Tibial artery (tissue), 4 donors: ENCODE data around the gene NAPA.

Experiments used
- DNase-seq, 2 donors: peaks; one replicate each; pipeline ENCODE4 v3.0.0-alpha.2; 2019
- H3K27ac ChIP-seq, 2 donors: fragments of 200-600 bp; sonication (generic) in 1 of 2; 1 replicate in 1 of 2; 2 replicates in 1 of 2; pipeline ENCODE4 v1.5.1; 2018 to 2019; ENCODE audit warnings: mild to moderate bottlenecking in 1 of 2
- H3K27me3 ChIP-seq, 2 donors: fragments of 200-600 bp; sonication (generic) in 1 of 2; one replicate each; pipeline versions ENCODE4 v1.5.1 to v1.6.0; 2016 to 2019
- H3K36me3 ChIP-seq, 3 donors: fragments of 200-600 bp; sonication (generic) in 2 of 3; one replicate each; pipeline ENCODE4 v1.5.1; 2016 to 2019; ENCODE audit warnings: mild to moderate bottlenecking in 2 of 3
- H3K4me1 ChIP-seq, 4 donors: fragments of 200-600 bp; sonication (generic) in 2 of 4; 1 replicate in 3 of 4; 2 replicates in 1 of 4; pipeline ENCODE4 v1.5.1; 2016 to 2019
- H3K4me3 ChIP-seq, 2 donors: fragments of 200-600 bp; sonication (generic) in 1 of 2; 1 replicate in 1 of 2; 2 replicates in 1 of 2; pipeline ENCODE4 v1.5.1; 2018 to 2019; ENCODE audit warnings: mild to moderate bottlenecking in 2 of 2
- H3K9me3 ChIP-seq, 3 donors: fragments of 200-600 bp; sonication (generic) in 1 of 3; one replicate each; pipeline ENCODE4 v1.5.1; 2016 to 2019
- intact Hi-C: fragments of 100-400 bp; cut with DNase I; formaldehyde crosslinking; loops from one replicate; pipeline ENCODE4 v1.15.0; 2023; ENCODE audit warnings: low total_unique reads
- TF ChIP-seq, protein P1 (sequence below), 2 experiments: fragments of 200-600 bp in 1 of 2; fragments of 450-650 bp in 1 of 2; IDR thresholded peaks; one replicate each; pipeline ENCODE4 v1.5.1; 2017 to 2019; ENCODE audit warnings: antibody characterized with exemption in 2 of 2, mild to moderate bottlenecking in 1 of 2, moderate library complexity in 1 of 2

The NAPA gene

DNA sequence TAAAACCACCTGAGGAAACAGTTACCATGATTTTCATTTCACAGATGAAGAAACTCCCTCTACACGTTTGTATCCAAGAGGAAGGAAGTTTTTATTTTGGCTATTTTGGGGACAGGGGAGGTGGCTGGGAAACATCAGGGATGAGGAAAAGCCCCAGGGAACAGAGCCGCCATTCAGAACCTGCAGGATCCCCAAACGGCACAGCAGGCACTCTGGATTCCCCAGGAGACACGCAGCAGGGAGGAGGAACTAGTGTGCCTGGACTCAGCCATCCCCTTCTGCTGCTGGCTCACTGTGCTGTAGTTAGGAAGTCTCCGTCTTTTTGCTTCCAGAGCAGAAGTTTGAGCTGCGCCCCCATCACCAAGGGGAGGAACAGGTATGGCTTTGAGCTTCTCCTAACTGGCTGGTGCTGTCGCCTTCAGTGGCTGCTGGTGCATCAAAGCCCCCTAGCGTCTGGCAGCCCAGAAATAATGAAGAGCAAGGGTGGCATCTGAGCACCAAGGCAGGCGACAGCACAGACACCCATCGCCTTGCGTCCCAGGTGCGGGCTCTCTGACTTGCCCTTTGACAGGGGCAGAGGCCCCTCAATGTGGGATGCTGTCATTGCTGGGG lies 4.2 kb downstream of the NAPA start:
- peak overlapping the region; percentile 86 to 97 for H3K27ac ChIP-seq
- no peaks in the 10 kb centered on the region for H3K27me3 ChIP-seq
- H3K9me3 ChIP-seq = no peaks in the 10 kb centered on the region
- peaks cover 14 to 83% (median 76%) of the 10 kb centered on the region in 4 donors for H3K4me1 ChIP-seq
- no peak for DNase-seq
- H3K36me3 ChIP-seq = peaks cover 0 to 10% (median 0%) of the 10 kb centered on the region in 3 donors
- TF ChIP-seq, protein P1, sequence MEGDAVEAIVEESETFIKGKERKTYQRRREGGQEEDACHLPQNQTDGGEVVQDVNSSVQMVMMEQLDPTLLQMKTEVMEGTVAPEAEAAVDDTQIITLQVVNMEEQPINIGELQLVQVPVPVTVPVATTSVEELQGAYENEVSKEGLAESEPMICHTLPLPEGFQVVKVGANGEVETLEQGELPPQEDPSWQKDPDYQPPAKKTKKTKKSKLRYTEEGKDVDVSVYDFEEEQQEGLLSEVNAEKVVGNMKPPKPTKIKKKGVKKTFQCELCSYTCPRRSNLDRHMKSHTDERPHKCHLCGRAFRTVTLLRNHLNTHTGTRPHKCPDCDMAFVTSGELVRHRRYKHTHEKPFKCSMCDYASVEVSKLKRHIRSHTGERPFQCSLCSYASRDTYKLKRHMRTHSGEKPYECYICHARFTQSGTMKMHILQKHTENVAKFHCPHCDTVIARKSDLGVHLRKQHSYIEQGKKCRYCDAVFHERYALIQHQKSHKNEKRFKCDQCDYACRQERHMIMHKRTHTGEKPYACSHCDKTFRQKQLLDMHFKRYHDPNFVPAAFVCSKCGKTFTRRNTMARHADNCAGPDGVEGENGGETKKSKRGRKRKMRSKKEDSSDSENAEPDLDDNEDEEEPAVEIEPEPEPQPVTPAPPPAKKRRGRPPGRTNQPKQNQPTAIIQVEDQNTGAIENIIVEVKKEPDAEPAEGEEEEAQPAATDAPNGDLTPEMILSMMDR (IDR thresholded peaks at IDR 0.05) = no peak
- intact Hi-C loops = loop anchor here (5.0 to 10.0 kb wide), 2 partner anchors 38 to 184 kb away; partner anchors contain the start of gene SLC8A2
- no peak overlapping the region for H3K4me3 ChIP-seq

DNA sequence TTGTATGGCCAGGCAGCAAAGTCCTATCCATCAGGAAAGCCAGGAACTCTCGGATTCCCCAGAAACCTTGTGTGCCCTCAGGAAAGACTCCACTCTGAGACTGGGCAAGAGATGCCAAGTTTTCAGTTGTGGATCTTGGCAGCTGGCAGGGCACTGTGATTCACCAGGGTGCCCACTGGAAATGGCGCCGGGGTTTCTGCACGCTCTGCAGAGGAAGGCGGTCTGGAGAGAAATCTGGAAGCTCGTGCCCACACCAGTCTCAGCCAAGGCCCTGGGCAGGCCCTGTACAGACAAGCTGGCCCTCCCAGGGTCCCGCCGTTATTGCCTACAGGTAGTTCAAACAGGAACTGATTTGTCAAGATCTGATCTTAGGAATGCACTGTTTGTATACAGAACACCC lies 4.9 kb downstream of the NAPA start:
- peaks cover 14 to 83% (median 76%) of the 10 kb centered on the region in 4 donors for H3K4me1 ChIP-seq
- peak; percentile 66 to 92 for DNase-seq
- H3K4me3 ChIP-seq = no peak overlapping the region
- intact Hi-C loops = loop anchor here (5.0 to 10.0 kb wide), 3 partner anchors 38 to 205 kb away; partner anchors contain the start of genes C5AR1 and SLC8A2
- peak overlapping the region; percentile 86 to 97 for H3K27ac ChIP-seq
- no peaks in the 10 kb centered on the region for H3K9me3 ChIP-seq
- H3K36me3 ChIP-seq = peaks cover 0 to 16% (median 0%) of the 10 kb centered on the region in 3 donors
- TF ChIP-seq, protein P1 (IDR thresholded peaks at IDR 0.05) = no peak
- no peaks in the 10 kb centered on the region for H3K27me3 ChIP-seq

DNA sequence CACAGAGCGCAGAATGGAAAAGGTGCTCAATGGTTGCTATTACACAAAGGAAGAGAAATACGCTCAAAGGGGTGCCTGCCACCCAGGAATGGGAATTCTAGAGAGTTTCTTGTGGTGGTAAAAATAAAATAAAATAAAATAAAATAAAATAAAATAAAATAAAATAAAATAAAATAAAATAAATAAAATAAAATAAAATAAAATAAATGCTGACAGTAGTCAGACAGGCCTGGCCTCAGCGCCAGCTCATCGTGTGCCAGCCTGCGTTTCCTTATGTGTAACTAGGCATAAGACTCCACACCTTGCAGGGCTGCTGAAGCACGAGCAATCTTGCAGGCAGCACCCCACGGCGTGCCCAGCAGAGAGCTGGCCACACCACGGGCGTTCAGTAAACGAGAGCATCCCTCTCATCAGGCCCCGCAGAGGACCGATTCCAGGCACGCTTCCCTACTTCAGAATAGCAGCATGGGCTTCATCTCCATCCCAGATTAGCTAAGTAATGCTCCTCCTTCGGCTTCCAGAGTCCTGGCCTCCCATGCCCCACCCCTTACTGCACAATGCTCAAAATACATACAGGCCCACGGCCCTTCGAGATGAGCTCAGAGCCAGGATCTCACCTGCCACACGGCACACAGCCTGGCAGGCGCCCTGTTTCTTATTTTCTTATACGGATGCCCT lies 5.6 kb downstream of the NAPA start:
- DNase-seq = no peak
- Histone ChIP-seq H3K36me3 (peaks cover 0 to 20% (median 0%) of the 10 kb centered on the region in 3 donors), H3K27ac (peak overlapping the region in 1 of 2 donors; percentile 97), H3K9me3 (no peaks in the 10 kb centered on the region), H3K4me1 (peaks cover 14 to 82% (median 76%) of the 10 kb centered on the region in 4 donors), H3K27me3 (no peaks in the 10 kb centered on the region), H3K4me3 (no peak overlapping the region)
- TF ChIP-seq, protein P1 (IDR thresholded peaks at IDR 0.05) = no peak
- intact Hi-C loops = loop anchor here (10.0 kb wide), 1 partner anchor 205 kb away; the partner anchor contains the start of gene C5AR1

DNA sequence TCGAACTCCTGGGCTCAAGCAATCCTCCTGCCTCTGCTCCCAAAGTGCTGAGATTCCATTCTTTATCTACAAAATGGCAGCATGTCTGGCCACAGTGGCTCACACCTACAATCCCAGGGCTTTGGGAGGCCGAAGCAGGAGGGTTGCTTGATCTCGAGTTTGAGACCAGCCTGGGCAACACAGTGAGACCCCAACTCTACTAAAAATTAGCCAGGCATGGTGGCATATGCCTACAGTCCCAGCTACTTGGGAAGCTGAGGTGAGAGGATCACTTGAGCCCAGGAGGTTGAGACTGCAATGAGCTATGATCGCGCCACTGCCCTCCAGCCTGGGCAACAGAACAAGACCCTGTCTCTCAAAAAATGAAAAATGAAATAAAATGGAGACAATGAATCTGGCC lies 6.1 kb downstream of the NAPA start:
- peak overlapping the region in 1 of 2 donors; percentile 97 for H3K27ac ChIP-seq
- intact Hi-C loops = loop anchor here (10.0 kb wide), 1 partner anchor 204 kb away; the partner anchor contains the start of gene C5AR1

DNA sequence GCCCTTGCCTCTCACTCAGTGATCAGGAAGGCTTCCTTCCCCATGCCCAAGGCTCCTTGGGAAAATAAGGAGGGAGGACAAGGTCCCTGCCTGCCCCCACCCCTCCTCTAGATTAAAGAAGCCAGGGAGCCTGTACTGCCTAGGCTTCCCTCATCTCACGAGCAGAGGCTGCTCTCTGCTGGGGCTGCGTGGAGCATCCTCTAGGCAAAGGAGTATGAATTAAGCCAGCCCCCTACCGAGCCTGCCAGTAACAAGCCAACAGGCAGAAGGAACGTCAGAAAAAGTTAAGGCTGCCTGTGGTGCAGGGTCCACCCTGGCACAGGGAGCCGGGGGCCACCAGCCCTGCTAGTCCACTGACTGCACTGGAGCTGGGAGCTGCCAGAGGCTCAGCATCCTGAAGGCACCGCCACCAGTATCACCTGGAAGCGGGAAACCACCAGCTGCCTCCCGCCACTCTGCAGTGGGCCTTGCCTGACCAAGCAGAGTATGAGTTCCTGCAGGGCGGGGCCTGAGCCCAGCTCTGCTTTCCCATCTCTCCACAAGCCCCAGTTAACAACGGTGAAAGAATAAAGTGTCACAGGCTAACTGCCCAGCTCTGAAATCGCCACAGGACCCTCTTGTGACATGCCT lies 6.8 kb downstream of the NAPA start:
- H3K4me3 ChIP-seq = no peak overlapping the region
- TF ChIP-seq, protein P1 (IDR thresholded peaks at IDR 0.05) = no peak
- no peaks in the 10 kb centered on the region for H3K27me3 ChIP-seq
- no peaks in the 10 kb centered on the region for H3K9me3 ChIP-seq
- intact Hi-C loops = loop anchor here (10.0 kb wide), 1 partner anchor 203 kb away; the partner anchor contains the start of gene C5AR1
- H3K36me3 ChIP-seq = peaks cover 6 to 31% (median 11%) of the 10 kb centered on the region in 3 donors
- peaks cover 10 to 72% (median 66%) of the 10 kb centered on the region in 4 donors for H3K4me1 ChIP-seq
- H3K27ac ChIP-seq = peak overlapping the region in 1 of 2 donors; percentile 10
- DNase-seq = no peak

More for the DNA sequence above, 6.1 kb downstream of the NAPA start:
- TF ChIP-seq, protein P1 (IDR thresholded peaks at IDR 0.05) = no peak
- no peaks in the 10 kb centered on the region for H3K9me3 ChIP-seq
- no peak overlapping the region for H3K4me3 ChIP-seq
- H3K27me3 ChIP-seq = no peaks in the 10 kb centered on the region
- peaks cover 4 to 25% (median 4%) of the 10 kb centered on the region in 3 donors for H3K36me3 ChIP-seq
- no peak for DNase-seq
- H3K4me1 ChIP-seq = peaks cover 14 to 78% (median 73%) of the 10 kb centered on the region in 4 donors
